ENCODE data around the gene NDUFV1.
"Not testable (repeated sequence)": the region's sequence is repeated elsewhere in the genome, so short reads cannot be mapped to it uniquely, and the experiment has no call there.

GRCh38 chr11:67563705-67564114, 43.0 kb upstream of the NDUFV1 start:
- TF ChIP-seq CBX3 (IDR thresholded peaks at IDR 0.05; ENCODE audit: low read depth): 0 out of 2 replicates have a peak, but pooled peaks have one; percentile 42
- not testable (repeated sequence) for TF ChIP-seq CTCF (IDR thresholded peaks at IDR 0.05 in 2 of 3, conservative IDR thresholded peaks at IDR 0.05 in 1 of 3; ENCODE audit: borderline replicate concordance in 1 of 3, insufficient read depth in 1 of 3, low read depth in 2 of 3, low read length in 2 of 3); MAX (IDR thresholded peaks at IDR 0.05); POLR2A (IDR thresholded peaks at IDR 0.05; ENCODE audit: borderline replicate concordance, extremely low read depth, insufficient read depth, insufficient read length); RAD21 (IDR thresholded peaks at IDR 0.05; ENCODE audit: low read depth); EGR1 (IDR thresholded peaks at IDR 0.05; ENCODE audit: low read depth); EZH2 (IDR thresholded peaks at IDR 0.05); REST (IDR thresholded peaks at IDR 0.05; ENCODE audit: low read depth)
- TF ChIP-seq SIN3A (IDR thresholded peaks at IDR 0.05; ENCODE audit: low read depth): peak; percentile 52; the same call in 1 of the 2 replicates
- TF ChIP-seq POLR2AphosphoS5 (IDR thresholded peaks at IDR 0.05; ENCODE audit: low read depth, low read length): peak; percentile 36; the same call in 1 of the 2 replicates
- TF ChIP-seq JUND (IDR thresholded peaks at IDR 0.05): peak; percentile 75
- peak; percentile 83 for TF ChIP-seq FOSL1 (IDR thresholded peaks at IDR 0.05; ENCODE audit: low read depth)

Data from HCT116 (cell line).